ENCODE measurements around the gene RAB11FIP3. TPM values are rescaled to one million over a fixed set of nuclear protein-coding genes. Genes with fewer than 3 reads are reported as not detected.

RAB11FIP3 gene
- total RNA-seq, 2 experiments from 2014 or later = 16.9 to 17.4 TPM

DNA sequence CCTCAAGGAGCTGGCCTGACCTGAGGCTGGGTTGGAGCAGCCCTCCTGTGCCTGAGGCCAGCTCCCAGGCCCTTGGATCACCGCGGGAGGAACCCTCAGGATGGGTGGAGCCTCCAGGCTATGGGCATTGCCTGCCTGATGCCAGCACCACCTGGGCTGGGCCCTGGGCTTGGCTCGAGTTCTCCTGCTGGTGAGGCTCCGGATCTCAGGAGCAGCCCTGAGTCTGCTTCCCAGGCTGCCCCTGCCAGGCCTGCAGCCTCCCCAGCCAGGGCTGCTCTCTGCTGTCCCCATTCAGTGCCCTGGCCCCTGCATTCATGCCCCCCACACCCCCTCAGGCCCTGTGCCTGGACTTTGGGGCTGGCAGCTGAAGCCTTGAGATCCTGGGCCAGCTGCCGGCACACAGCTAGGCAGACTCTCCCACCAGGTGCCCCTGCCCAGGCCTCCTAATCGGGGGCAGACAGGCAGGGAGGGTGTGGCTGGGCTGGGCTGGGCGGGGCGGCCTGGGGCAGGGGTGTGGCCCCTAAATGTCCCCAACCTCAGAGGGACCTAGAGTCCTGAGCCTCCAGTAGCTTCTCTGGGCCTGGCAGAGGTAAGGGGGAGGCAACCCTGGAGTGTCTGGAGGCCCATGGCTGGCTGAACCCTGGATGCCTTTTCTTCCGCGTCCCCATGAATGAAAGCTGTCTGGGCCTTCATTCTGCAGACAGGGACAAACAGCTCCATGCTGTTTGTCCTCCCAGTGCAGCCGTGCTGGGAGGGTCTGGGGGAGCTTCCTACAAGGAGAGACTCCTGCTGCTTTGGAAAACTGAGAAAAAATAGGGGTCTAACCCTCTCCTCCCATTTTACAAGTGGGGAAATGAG, 143.2 kb downstream of the RAB11FIP3 start:
- Mint-ChIP-seq H3K9me3 (no peaks in the 10 kb centered on the region), H3K4me3 (peak overlapping the region; percentile 88), H3K27me3 (no peaks in the 10 kb centered on the region), H3K36me3 (no peaks in the 10 kb centered on the region), H3K4me1 (peaks cover 21% of the 10 kb centered on the region), H3K27ac (peak overlapping the region; percentile 86)
- DNase-seq = no peak

- Mint-ChIP-seq H3K4me1 (peaks cover 21% of the 10 kb centered on the region), H3K4me3 (peak within 1 kb of the TSS; percentile 88), H3K27me3 (no peaks in the 10 kb centered on the region), H3K27ac (peak within 1 kb of the TSS; percentile 86), H3K9me3 (no peaks in the 10 kb centered on the region), H3K36me3 (no peaks in the 10 kb centered on the region)
- peak; percentile 79 for DNase-seq
These were observed 144.2 kb downstream of the RAB11FIP3 start, which contains the start of gene PIGQ for GRCh38 chr16:569445-570254. Gene PIGQ, plus strand, starts transcription at chr16:569968. Its CDS starts 4,107 bp downstream, at chr16:574075.

Other genes starting within 250 kb of the RAB11FIP3 start
- gene HBA1, start 249.0 kb upstream of the RAB11FIP3 start, total RNA-seq = not detected
- gene HBQ1, start 245.2 kb upstream of the RAB11FIP3 start, total RNA-seq = 1 to 10 TPM; 1.2 to 2.0 TPM
- 10 to 100 TPM; 61.9 to 65.3 TPM for gene LUC7L, start 196.2 kb upstream of the RAB11FIP3 start, total RNA-seq
- gene FAM234A, start 190.8 kb upstream of the RAB11FIP3 start, total RNA-seq = 10 to 100 TPM; 20.9 to 24.1 TPM
- gene RGS11, start 149.7 kb upstream of the RAB11FIP3 start, total RNA-seq = not detected
- not detected for gene ARHGDIG, start 145.1 kb upstream of the RAB11FIP3 start, total RNA-seq
- gene PDIA2, start 142.5 kb upstream of the RAB11FIP3 start, total RNA-seq = not detected
- 10 to 100 TPM; 23.9 to 24.6 TPM for gene AXIN1, start 72.9 kb upstream of the RAB11FIP3 start, total RNA-seq
- gene MRPL28, start 55.1 kb upstream of the RAB11FIP3 start, total RNA-seq = 10 to 100 TPM; 89.3 to 94.8 TPM
- 10 to 100 TPM; 22.8 to 24.1 TPM for gene PGAP6, start 43.7 kb upstream of the RAB11FIP3 start, total RNA-seq
- gene NME4, start 28.4 kb upstream of the RAB11FIP3 start, total RNA-seq = 10 to 100 TPM; 15.6 to 17.3 TPM
- gene DECR2, start 23.8 kb upstream of the RAB11FIP3 start, total RNA-seq = 1 to 10 TPM; 7.0 to 8.2 TPM
- 10 to 100 TPM; 86.4 to 91.3 TPM for gene CAPN15, start 102.1 kb downstream of the RAB11FIP3 start, total RNA-seq
- gene PRR35, start 134.7 kb downstream of the RAB11FIP3 start, total RNA-seq = not detected
- under 1 TPM; 0.54 to 0.76 TPM for gene NHLRC4, start 141.4 kb downstream of the RAB11FIP3 start, total RNA-seq
- 10 to 100 TPM; 28.8 to 29.1 TPM for gene PIGQ, start 144.3 kb downstream of the RAB11FIP3 start, total RNA-seq
- 1 to 10 TPM; 7.2 to 7.6 TPM for gene RAB40C, start 164.4 kb downstream of the RAB11FIP3 start, total RNA-seq
- gene WFIKKN1, start 205.3 kb downstream of the RAB11FIP3 start, total RNA-seq = under 1 TPM in 1 of 2 experiments, not detected in 1; 0.10 TPM
- gene METTL26, start 210.7 kb downstream of the RAB11FIP3 start, total RNA-seq = 100 to 1,000 TPM; 127 to 128 TPM
- 10 to 100 TPM; 56.0 to 60.3 TPM for gene MCRIP2, start 216.2 kb downstream of the RAB11FIP3 start, total RNA-seq
- 10 to 100 TPM; 84.5 to 86.0 TPM for gene WDR90, start 223.7 kb downstream of the RAB11FIP3 start, total RNA-seq
- 100 to 1,000 TPM; 123 to 128 TPM for gene RHOT2, start 242.5 kb downstream of the RAB11FIP3 start, total RNA-seq